ENCODE measurements around the gene HYLS1.
"Not testable (repeated sequence)": the region's sequence is repeated elsewhere in the genome, so short reads cannot be mapped to it uniquely, and the experiment has no call there.

The HYLS1 gene

GRCh38 chr11:125903711-125904659 is 16.5 kb downstream of the HYLS1 start, which contains the start of gene DDX25:
Gene DDX25 (plus strand): TSS chr11:125904508. CDS start chr11:125904518, 10 bp downstream.
- TF ChIP-seq CTCF (conservative IDR thresholded peaks at IDR 0.05; ENCODE audit: control insufficient read depth, insufficient read depth, low read depth, low read length) = no peak
- peak within 1 kb of the TSS; percentile 77 for H3K4me3 ChIP-seq (ENCODE audit: control insufficient read depth, low read depth, low read length)
- no peak for DNase-seq (ENCODE audit: low read depth)

GRCh38 chr11:125904678-125905077 is 17.2 kb downstream of the HYLS1 start:
- H3K4me3 ChIP-seq (ENCODE audit: control insufficient read depth, low read depth, low read length) = no peak overlapping the region
- DNase-seq (ENCODE audit: low read depth) = no peak
- TF ChIP-seq CTCF (conservative IDR thresholded peaks at IDR 0.05; ENCODE audit: control insufficient read depth, insufficient read depth, low read depth, low read length) = no peak

GRCh38 chr11:125910226-125910849 is 22.9 kb downstream of the HYLS1 start:
- no peak overlapping the region for H3K4me3 ChIP-seq (ENCODE audit: control insufficient read depth, low read depth, low read length)
- DNase-seq (ENCODE audit: low read depth) = no peak
- no peak for TF ChIP-seq CTCF (conservative IDR thresholded peaks at IDR 0.05; ENCODE audit: control insufficient read depth, insufficient read depth, low read depth, low read length)

DNA sequence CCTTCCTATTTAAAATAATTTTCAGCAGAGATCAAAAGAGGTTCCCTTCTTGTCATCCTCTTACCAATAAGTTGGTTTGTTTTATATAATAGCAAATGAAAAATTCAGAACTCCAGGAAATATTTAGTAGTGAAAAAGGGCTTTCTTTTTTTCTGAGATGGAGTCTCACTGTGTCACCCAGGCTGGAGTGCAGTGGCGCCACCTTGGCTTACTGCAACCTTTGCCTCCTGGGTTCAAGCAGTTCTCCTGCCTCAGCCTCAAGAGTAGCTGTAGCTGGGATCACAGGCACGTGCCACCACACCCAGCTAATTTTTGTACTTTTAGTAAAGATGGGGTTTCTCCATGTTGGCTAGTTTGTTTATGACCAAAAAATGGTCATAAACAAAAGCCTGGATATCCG is 27.1 kb downstream of the HYLS1 start:
- not testable (repeated sequence) for H3K4me3 ChIP-seq (ENCODE audit: control insufficient read depth, low read depth, low read length); DNase-seq (ENCODE audit: low read depth)

DNA sequence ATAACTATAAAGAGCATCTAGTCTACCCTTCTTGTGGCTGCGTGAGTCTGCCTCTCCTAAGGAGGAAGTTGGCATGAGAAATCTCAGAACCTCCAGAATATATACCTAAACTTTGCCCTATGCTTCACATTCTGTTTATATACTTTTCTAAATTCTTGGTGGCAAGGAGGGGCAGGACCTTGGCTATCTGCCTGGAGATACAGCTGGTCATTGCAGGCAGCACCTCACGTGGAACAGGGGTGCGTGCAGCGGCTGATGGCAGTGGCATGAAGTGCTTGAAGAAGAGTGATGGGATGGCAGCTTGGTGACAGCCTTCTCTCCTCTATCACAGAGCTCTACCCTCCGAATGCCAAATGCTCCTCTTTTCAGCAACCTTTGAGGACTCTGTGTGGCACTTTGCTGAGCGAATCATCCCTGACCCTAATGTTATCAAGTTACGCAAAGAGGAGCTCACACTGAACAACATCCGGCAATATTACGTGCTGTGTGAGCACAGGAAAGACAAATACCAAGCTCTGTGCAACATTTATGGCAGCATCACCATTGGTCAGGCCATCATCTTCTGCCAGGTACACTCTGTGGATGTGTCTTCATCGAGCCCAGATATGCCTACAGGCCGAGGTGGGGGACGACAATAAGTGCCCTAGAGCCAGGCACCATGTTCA is 29.3 kb downstream of the HYLS1 start:
- DNase-seq (ENCODE audit: low read depth) = no peak
- no peak for TF ChIP-seq CTCF (conservative IDR thresholded peaks at IDR 0.05; ENCODE audit: control insufficient read depth, insufficient read depth, low read depth, low read length)
- H3K4me3 ChIP-seq (ENCODE audit: control insufficient read depth, low read depth, low read length) = no peak overlapping the region

DNA sequence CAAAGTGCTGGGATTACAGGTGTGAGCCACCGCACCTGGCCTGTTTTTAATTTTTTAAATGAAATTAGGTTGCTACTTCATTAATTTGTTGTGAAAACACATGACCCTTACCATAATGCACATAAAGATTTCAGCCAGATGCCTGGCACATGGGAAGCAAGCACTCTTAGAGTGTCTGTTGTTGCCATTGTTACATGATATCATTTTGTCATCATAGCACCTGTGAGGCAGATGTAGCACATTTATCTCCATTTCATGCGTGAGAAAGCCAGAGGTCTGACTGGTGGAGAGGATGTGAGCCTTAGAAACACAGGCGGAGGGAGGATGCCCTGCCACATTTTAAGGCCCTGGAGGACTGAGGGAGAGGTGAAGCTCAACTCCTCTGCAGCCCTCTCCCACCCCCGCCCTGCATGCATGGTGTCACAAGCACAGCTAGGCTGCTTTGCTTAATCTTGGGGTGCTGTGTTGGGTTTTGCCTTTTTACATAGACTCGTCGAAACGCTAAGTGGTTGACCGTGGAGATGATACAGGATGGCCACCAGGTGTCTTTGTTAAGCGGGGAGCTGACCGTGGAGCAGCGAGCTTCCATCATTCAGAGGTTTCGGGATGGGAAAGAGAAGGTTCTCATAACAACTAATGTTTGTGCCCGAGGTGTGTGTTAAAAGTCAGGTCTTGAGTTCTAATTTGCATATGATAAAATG is 30.8 kb downstream of the HYLS1 start:
- no peak overlapping the region for H3K4me3 ChIP-seq (ENCODE audit: control insufficient read depth, low read depth, low read length)
- DNase-seq (ENCODE audit: low read depth) = no peak
- peak; percentile 6 for TF ChIP-seq CTCF (conservative IDR thresholded peaks at IDR 0.05; ENCODE audit: control insufficient read depth, insufficient read depth, low read depth, low read length)

Data from fibroblast of mammary gland (primary cell).